OCI-LY3 (cell line): ENCODE data around the gene AP3S2.

Experiments
- H2AFZ ChIP-seq: fragments of 200-600, 300-600 bp; shearing (Covaris generic); 2 replicates; pipeline ENCODE4 v1.6.0; 2014; ENCODE audit warnings: antibody characterized with exemption, low read depth, low read length
- H3K27ac ChIP-seq: fragments of 200-600, 300-600 bp; sonication (generic); 2 replicates; pipeline ENCODE4 v1.5.1; 2014; ENCODE audit warnings: mild to moderate bottlenecking, low read length, moderate library complexity, mixed read lengths
- H3K27me3 ChIP-seq: fragments of 200-600, 300-600 bp; sonication (generic); 2 replicates; pipeline ENCODE4 v1.6.1; 2014; ENCODE audit warnings: low read depth, low read length, mixed read lengths
- H3K36me3 ChIP-seq: fragments of 200-600, 300-600 bp; sonication (generic); replicated peaks from 2 replicates; pipeline ENCODE3; 2014; ENCODE audit warnings: low read depth, low read length, mixed read lengths
- H3K4me1 ChIP-seq: fragments of 300-600, 200-600 bp; sonication (generic); 2 replicates; pipeline ENCODE4 v1.6.1; 2014; ENCODE audit warnings: low read length, mixed read lengths
- H3K4me2 ChIP-seq: fragments of 200-600, 300-600 bp; sonication (generic); 2 replicates; pipeline ENCODE4 v1.6.1; 2014; ENCODE audit warnings: low read length, mixed read lengths
- H3K4me3 ChIP-seq: fragments of 300-600, 200-600 bp; sonication (generic); 2 replicates; pipeline ENCODE4 v1.5.1; 2014; ENCODE audit warnings: antibody characterized with exemption, mild to moderate bottlenecking, low read length, moderate library complexity
- H3K79me2 ChIP-seq: fragments of 300-600, 200-600 bp; shearing (Covaris generic); 2 replicates; pipeline ENCODE4 v1.6.1; 2014; ENCODE audit warnings: mild to moderate bottlenecking, low read length, mixed read lengths
- H3K9ac ChIP-seq: fragments of 300-600, 200-600 bp; shearing (Covaris generic); 2 replicates; pipeline ENCODE4 v1.6.0; 2014; ENCODE audit warnings: mild to moderate bottlenecking, low read length, moderate library complexity
- H3K9me3 ChIP-seq: fragments of 200-600, 300-600 bp; shearing (Covaris generic); 2 replicates; pipeline ENCODE4 v1.6.1; 2014; ENCODE audit warnings: low read length, mixed read lengths; ENCODE audit not compliant: insufficient read depth
- H4K20me1 ChIP-seq: fragments of 200-600, 300-600 bp; sonication (generic); 2 replicates; pipeline ENCODE4 v1.6.1; 2016; ENCODE audit warnings: low read length, mixed read lengths; ENCODE audit not compliant: insufficient read depth
- CTCF ChIP-seq: fragments of 200-600, 300-600 bp; sonication (generic); IDR thresholded peaks from 2 replicates; pipeline ENCODE4 v1.5.1; 2014; ENCODE audit warnings: antibody characterized with exemption, low read length, low read depth
- EZH2phosphoT487 ChIP-seq: fragments of 200-600 bp; shearing (Covaris generic); IDR thresholded peaks from 2 replicates; pipeline ENCODE4 v1.6.1; 2018; ENCODE audit warnings: antibody characterized with exemption, mixed run types, low read depth

AP3S2 gene

GRCh38 chr15:89807689-89808088, 86.1 kb downstream of the AP3S2 start:
- H3K9ac ChIP-seq, result no peak overlapping the region
- TF ChIP-seq CTCF (no peak), EZH2phosphoT487 (no peak)
- no peak overlapping the region for H3K4me3 ChIP-seq
- no peak overlapping the region for H3K27ac ChIP-seq
- H3K4me2 ChIP-seq, result no peak overlapping the region
- no peaks in the 10 kb centered on the region for H3K79me2 ChIP-seq
- peaks cover 21% of the 10 kb centered on the region for H3K4me1 ChIP-seq
- no peaks in the 10 kb centered on the region for H4K20me1 ChIP-seq
- H3K27me3 ChIP-seq, result no peaks in the 10 kb centered on the region
- H3K9me3 ChIP-seq, result no peaks in the 10 kb centered on the region
- H2AFZ ChIP-seq, result no peak overlapping the region
- no peaks in the 10 kb centered on the region for H3K36me3 ChIP-seq

GRCh38 chr15:89806559-89807550, 86.9 kb downstream of the AP3S2 start:
- Histone ChIP-seq H3K4me1 (peaks cover 27% of the 10 kb centered on the region), H3K27me3 (no peaks in the 10 kb centered on the region), H3K9me3 (no peaks in the 10 kb centered on the region), H3K4me3 (no peak overlapping the region), H3K27ac (no peak overlapping the region), H3K9ac (no peak overlapping the region), H2AFZ (no peak overlapping the region), H3K4me2 (no peak overlapping the region), H3K36me3 (no peaks in the 10 kb centered on the region), H4K20me1 (no peaks in the 10 kb centered on the region), H3K79me2 (no peaks in the 10 kb centered on the region)
- TF ChIP-seq CTCF, result no peak
- no peak for TF ChIP-seq EZH2phosphoT487

- Histone ChIP-seq H3K4me2 (no peak overlapping the region), H3K27me3 (no peaks in the 10 kb centered on the region), H3K4me1 (peaks cover 31% of the 10 kb centered on the region), H4K20me1 (no peaks in the 10 kb centered on the region), H3K79me2 (no peaks in the 10 kb centered on the region), H3K36me3 (no peaks in the 10 kb centered on the region), H3K27ac (no peak overlapping the region), H3K4me3 (no peak overlapping the region), H2AFZ (no peak overlapping the region), H3K9ac (no peak overlapping the region), H3K9me3 (no peaks in the 10 kb centered on the region)
- TF ChIP-seq CTCF (no peak), EZH2phosphoT487 (no peak)
Measured at GRCh38 chr15:89806210-89806558, 87.6 kb downstream of the AP3S2 start.

- H3K79me2 ChIP-seq, result no peaks in the 10 kb centered on the region
- H3K36me3 ChIP-seq, result no peaks in the 10 kb centered on the region
Measured at GRCh38 chr15:89805241-89806209, 88.3 kb downstream of the AP3S2 start.

More at GRCh38 chr15:89805241-89806209, 88.3 kb downstream of the AP3S2 start:
- Histone ChIP-seq H3K4me3 (no peak overlapping the region), H3K9ac (no peak overlapping the region), H3K27me3 (no peaks in the 10 kb centered on the region), H4K20me1 (no peaks in the 10 kb centered on the region), H2AFZ (no peak overlapping the region), H3K27ac (no peak overlapping the region), H3K9me3 (no peaks in the 10 kb centered on the region), H3K4me1 (peaks cover 31% of the 10 kb centered on the region), H3K4me2 (no peak overlapping the region)
- TF ChIP-seq CTCF (no peak), EZH2phosphoT487 (no peak)
